Prostate gland (tissue), 2 donors: ENCODE data around the gene CSNK2A3.
"Not testable (repeated sequence)": the region's sequence is repeated elsewhere in the genome, so short reads cannot be mapped to it uniquely, and the experiment has no call there.

Experiments
- CTCF ChIP-seq, 4 experiments: fragments of 200-600 bp in 2 of 4; fragments of 450-650 bp in 2 of 4; sonication (generic) in 2 of 4; IDR thresholded peaks; 1 replicate in 3 of 4; 2 replicates in 1 of 4; pipeline ENCODE4 v1.5.1; 2016 to 2019; ENCODE audit warnings: antibody characterized with exemption in 4 of 4, mild to moderate bottlenecking in 2 of 4, moderate library complexity in 2 of 4
- POLR2A ChIP-seq: fragments of 450-650 bp; IDR thresholded peaks from one replicate; pipeline ENCODE4 v1.6.1; 2016; ENCODE audit warnings: antibody characterized with exemption, mild to moderate bottlenecking
- POLR2AphosphoS5 ChIP-seq: sonication (generic); formaldehyde crosslinking; IDR thresholded peaks from one replicate; pipeline ENCODE4 v1.6.1; 2017; ENCODE audit warnings: antibody characterized with exemption

DNA sequence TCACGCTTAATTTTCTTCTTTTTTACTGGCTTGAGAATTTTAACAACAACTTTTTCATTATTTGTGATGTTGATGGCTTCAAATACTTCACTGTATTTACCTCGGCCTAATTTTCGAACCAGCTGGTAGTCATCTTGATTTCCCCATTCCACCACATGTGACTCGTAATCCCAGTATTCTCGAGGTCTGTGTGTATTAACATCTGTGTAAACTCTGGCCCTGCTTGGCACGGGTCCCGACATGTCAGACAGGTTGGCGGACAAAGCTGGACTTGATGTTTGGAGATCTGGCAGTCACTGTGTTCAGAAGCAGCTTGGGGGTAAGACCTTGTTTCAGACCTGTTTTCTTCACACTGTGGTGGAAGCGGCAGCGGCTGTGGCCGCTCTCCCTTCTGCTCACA, at the start of gene CSNK2A3:
- not testable (repeated sequence) for TF ChIP-seq CTCF (IDR thresholded peaks at IDR 0.05); POLR2AphosphoS5; POLR2A
